Embryonic facial prominence (tissue), 1 donor: Measurements from ENCODE around the gene PPFIA4.
"Not testable (repeated sequence)": the region's sequence is repeated elsewhere in the genome, so short reads cannot be mapped to it uniquely, and the experiment has no call there.

Source experiments
- DNase-seq: peaks from one replicate; pipeline ENCODE4 v3.0.0-alpha.2; 2016; ENCODE audit errors: extremely low spot score

The PPFIA4 gene

GRCh38 chr1:203017061-203017460, 9.2 kb upstream of the PPFIA4 start:
- no peak for DNase-seq

- no peak for DNase-seq
Measured at GRCh38 chr1:203017692-203018091, 8.6 kb upstream of the PPFIA4 start.

- not testable (repeated sequence) for DNase-seq
Measured at GRCh38 chr1:203022855-203023254, 3.4 kb upstream of the PPFIA4 start.

- DNase-seq: no peak
Measured at GRCh38 chr1:203025686-203026030, 633 bp upstream of the PPFIA4 start.

- no peak for DNase-seq
Measured at GRCh38 chr1:203026666-203027663, 674 bp downstream of the PPFIA4 start.

- no peak for DNase-seq
Measured at GRCh38 chr1:203028067-203028783, 1.9 kb downstream of the PPFIA4 start.

- DNase-seq: no peak
Measured at GRCh38 chr1:203028784-203029553, 2.7 kb downstream of the PPFIA4 start.

GRCh38 chr1:203031467-203031866, 5.2 kb downstream of the PPFIA4 start:
- no peak for DNase-seq

- DNase-seq: no peak
Measured at GRCh38 chr1:203033287-203033686, 7.0 kb downstream of the PPFIA4 start.

- no peak for DNase-seq
Measured at GRCh38 chr1:203033917-203034316, 7.6 kb downstream of the PPFIA4 start.

GRCh38 chr1:203034422-203035110, 8.3 kb downstream of the PPFIA4 start:
- DNase-seq: no peak

GRCh38 chr1:203035111-203036000, 9.1 kb downstream of the PPFIA4 start:
- no peak for DNase-seq

- no peak for DNase-seq
Measured at GRCh38 chr1:203036135-203036534, 9.8 kb downstream of the PPFIA4 start.

GRCh38 chr1:203036537-203036936, 10.2 kb downstream of the PPFIA4 start:
- DNase-seq: no peak

- no peak for DNase-seq
Measured at GRCh38 chr1:203037509-203038190, 11.4 kb downstream of the PPFIA4 start.

- DNase-seq: no peak
Measured at GRCh38 chr1:203038217-203038741, 12.0 kb downstream of the PPFIA4 start.

- DNase-seq: peak; percentile 56
Measured at GRCh38 chr1:203038891-203039608, 12.8 kb downstream of the PPFIA4 start.

GRCh38 chr1:203039609-203040512, 13.6 kb downstream of the PPFIA4 start:
- DNase-seq: no peak
